Fibroblast of skin of left biceps (primary cell): ENCODE results near the gene CDK15.
"Not testable (repeated sequence)": the region's sequence is repeated elsewhere in the genome, so short reads cannot be mapped to it uniquely, and the experiment has no call there.

ENCODE experiments used
- DNase-seq, 2 experiments: peaks; one replicate each; pipeline ENCODE4 v3.0.0-alpha.2; 2013; ENCODE audit warnings: low read depth in 2 of 2

The CDK15 gene

DNA sequence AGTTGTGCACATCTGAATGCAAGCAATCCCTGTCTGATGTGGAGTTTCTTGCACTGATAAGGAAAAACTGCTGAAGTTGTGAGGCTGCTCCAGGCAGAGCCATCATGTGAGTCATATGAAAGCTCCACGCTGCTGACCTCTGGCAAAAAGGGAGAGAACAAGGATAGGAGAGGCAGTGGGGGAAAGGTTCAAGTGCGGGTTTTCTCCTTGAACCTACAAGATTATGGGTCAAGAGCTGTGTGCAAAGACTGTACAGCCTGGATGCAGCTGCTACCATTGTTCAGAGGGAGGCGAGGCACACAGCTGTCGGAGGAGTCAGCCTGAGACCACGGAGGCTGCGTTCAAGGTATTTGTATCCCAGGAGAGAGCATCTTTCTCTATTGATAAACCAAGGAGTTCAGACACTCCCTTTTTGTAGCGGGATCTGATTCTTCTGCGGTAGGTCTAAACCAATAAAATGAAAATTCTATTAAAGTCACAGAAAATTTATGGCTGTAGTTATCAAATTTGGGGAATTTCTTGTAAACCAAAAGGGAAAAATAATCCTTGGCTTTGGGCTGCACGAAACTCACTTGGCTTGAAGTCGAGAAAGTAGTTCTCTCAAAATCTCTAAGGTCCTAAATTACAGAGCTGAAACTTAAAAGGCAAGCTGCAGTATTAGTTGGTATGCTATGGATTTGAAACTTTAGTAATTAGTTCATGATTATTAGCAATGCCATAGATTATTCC is at the start of gene CDK15:
CDK15 (plus strand) TSS at position 96 of the 729 bp plus-strand sequence; CDS start at position 224, 128 bp downstream.
- DNase-seq, result no peak

DNA sequence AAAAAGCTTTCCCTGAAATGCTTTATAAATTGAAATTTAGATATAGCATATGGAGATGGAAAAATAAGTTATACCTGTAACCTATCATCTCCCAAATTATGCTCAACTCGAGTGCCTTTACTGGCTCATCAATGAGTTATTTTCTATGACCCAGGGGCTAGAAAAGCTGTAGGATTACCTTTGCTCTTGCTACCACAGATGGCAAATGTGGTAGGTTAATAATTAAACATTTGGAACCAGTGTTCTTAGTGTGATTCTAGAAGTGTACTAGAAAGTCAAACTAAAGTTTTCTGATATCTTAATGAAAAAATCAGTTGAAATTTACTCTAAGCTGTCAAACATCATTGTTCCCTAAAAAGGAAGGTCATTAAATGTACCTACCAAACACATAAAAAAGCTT is 48.1 kb upstream of the CDK15 start:
- DNase-seq, result no peak

DNA sequence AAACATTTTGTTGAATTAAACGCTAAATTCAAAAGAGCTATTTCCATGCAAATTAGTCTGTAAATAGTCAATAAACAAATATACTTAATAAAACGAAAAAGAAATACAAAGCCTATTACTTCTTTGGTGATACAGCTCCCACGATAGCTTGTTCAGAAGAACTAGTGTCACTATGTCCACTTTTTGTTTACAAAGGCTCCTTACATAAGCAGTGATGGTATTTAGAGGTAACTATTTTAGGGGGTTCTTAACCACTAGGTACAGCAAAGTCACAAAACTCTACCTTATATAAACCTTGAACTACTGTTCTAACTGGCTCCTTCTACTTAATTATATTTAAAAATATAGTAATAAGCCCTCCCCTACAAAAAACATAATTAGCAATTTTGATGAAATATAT is 47.5 kb upstream of the CDK15 start:
- DNase-seq, result no peak

DNA sequence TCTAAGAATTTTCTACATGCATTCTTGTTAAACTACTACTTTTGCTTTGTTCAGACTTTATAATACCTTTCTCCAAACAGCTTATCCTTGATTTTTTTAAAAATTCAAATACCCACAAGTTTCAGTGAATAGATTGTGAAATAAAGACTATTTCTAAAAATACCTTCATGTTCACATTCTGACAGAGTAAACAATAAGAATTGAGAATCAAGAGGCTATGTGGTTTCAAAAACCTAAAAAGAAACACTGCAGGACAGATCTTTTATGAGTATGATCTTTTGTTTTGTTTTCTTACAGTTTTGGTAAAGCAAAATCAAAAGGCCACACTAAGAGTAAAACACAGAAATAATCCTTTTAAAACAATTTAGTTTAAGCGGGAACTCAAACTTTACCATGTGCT is 46.8 kb upstream of the CDK15 start:
- no peak for DNase-seq

DNA sequence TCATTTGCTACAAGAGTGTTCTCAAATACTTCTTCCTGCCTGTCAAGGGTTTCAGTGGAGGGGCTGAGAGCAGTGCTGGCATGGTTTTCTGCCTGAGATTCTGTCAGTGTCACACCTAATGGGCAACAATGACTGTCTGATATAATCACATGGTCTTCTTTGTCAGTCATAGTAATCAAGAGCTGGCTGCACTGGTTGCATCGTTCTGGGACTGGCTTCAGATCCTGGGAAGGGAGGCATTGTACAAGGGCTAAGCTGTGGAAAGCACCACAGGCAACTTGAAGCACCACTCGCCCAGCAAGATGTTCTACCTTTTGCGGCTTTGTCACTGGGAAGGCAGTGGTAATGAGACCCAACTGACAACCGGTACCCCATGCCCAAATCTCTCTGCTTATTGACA is 45.2 kb upstream of the CDK15 start:
- DNase-seq, result no peak

DNA sequence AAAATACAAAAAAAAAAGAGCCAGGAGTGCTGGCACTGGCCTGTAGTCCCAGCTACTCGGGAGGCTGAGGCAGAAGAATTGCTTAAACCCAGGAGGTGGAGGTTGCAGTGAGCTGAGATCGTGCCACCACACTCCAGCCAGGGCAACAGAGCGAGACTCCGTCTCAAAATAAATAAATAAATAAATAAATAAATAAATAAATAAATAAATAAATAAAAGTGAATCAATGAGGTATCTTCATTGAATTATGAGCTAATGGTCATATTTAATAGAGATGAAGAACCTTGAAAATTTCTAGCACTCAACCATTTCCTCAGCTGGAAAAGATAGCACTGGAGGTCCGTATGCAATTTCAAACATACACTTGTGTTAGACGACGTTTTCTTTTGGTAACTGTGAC is 41.9 kb upstream of the CDK15 start:
- not testable (repeated sequence) for DNase-seq

DNA sequence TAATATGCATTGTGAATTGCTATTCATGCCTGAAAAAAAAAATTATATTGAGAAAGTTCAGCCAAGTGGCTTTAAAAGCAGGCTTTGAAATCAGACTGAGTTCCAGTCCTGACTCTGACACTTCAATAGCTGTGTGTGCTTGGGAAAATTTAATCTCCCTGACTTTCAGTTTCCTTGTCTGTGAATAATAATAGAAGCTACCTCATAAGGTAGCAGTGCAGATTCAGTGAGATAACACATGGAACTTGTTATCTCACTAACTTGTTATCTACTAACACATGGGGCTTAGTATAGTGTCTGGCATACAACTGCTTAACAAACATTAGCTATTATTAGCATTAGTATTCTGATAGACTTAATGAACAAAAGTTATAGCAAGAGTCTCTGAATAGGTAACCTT is 40.5 kb upstream of the CDK15 start:
- no peak for DNase-seq

DNA sequence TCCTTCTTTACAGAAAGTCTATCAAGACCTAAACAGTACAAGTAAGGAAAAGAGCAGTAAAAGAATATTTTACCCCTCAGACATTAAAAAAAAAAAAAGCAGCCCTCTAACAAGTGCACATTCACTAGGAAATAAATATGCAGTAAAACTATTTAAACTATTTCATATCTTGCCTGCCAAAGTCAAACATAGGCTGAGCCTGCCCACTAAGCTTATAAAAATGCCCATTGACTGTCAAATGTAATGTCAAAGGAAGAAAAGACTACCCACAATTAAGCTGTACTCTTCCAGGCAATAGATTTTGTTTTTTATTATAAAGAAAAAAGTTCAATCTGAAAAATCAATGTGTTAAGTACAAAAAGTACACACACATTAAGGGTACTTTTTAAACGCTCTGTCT is 37.4 kb upstream of the CDK15 start:
- peak in 1 of 2 experiments; percentile 25 for DNase-seq

DNA sequence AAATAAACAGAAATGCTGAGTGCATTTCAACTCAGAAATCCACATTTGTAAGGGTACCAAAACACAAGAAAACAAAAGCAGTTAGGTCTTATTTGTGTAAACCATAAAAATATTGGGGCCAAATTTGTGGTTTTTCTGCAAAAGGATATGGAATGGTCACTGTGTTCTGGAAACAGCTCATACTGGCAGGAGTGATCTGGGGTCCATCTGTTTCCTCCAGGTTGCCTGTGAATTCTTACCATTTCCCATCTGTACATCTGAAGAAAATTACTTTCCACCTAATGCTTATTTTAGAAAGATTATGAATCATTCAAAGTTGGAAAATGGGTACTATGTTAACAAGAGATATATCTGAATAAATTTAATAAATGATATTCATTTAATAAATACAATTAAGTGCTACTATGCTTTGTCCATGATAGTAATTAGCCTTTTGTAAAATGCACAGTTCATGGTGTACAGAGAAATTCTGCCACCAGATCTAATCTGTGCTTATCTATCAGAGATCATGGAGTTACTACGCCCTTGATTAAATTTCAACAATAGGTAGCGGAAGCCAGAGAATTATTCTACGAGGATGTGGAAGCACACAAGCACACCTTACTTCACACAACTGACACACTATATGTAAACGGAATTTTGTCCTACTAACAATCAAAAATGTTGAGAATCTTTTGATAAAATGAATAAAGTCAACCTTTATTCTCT is 36.5 kb upstream of the CDK15 start:
- no peak for DNase-seq

DNA sequence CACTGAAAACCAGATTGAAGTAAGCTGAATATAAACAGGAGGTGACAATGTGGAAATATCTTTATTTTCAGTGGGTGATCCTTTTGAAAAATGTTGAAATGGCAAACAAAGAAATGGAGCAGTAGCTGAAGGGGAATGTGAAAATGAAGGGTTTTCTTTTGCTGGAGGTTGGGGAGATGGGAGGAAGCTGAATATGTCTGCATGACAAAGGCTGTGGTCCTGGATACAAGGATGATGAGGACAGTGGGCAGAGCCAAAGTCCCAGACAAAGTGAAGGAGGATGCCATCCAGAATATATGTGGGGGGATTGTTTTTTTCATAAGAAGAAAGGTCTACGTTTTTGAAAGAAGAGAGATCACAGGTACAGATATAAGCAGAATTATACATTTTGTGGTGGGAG is 32.3 kb upstream of the CDK15 start:
- no peak for DNase-seq

DNA sequence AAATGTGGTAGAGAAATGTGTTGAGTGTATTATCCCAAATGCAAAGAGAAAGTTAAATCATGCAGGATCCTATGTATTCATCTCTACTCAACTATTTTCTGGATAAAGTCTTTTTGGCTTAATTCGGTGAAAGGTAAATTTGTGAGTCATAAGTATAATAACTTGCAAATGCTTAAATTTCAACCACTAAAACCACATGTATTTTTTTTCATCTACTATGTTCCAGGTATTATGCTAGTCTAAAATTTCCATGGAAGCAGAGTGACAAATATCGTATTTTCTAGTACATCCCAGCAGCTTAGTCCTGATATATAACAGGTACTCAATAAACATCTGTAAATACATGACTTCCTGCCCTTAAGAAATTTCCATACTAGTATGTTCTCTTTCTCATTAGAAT is 31.8 kb upstream of the CDK15 start:
- no peak for DNase-seq

DNA sequence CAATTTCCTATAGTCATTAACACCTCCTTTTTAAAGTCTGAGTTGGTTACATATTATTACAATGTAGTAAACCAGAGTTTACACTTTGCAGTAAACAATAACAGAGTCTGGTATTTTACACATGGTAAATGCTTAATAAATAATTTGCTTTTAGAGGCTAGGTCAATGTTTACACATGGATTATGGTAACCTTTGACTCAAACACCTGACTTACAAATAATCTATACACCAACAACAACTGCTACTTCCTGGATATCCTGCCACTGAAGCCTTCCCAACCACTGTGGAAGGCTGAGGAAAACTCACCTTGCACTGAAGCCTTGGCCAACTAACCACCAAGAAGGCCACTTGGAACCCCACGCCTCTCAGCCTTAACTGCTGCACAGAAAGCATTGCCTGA is 31.0 kb upstream of the CDK15 start:
- no peak for DNase-seq

DNA sequence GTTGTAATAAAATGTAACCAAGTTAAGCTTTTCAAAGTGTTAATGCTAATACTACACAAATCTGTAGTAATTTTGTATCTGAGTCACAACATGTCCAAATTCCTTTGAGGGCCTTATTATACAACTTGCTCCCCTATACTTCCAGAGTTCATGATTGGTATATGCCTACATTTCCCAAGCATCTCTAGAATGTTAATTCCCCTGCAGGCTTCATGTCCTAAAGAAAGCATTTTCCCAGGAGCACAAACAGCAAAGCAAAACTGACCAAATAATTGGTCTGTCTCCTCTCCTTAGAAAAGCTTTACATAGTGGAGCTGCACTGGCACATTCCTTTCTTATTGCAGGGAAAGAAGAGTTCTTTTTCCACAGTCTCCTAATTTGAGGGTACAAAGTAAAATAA is 29.3 kb upstream of the CDK15 start:
- DNase-seq, result no peak

DNA sequence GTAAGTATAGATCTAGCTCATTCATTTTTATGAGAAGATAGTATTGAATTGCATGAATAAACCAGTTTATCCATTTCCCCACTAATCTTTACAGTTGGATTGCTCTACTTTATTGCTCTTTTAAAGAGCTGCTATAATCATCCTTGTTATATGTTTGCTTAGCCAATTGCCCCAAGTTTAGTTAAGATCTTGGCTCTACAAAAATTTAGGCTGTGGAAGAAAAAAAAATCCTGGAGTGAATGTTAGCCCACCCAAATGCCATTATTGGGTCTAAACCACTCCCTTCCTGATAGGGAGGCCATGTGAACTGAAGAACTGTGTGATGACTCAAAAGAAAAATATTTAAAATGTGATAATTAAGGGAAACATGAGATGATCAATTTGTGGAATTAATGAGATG is 28.5 kb upstream of the CDK15 start:
- DNase-seq, result no peak

DNA sequence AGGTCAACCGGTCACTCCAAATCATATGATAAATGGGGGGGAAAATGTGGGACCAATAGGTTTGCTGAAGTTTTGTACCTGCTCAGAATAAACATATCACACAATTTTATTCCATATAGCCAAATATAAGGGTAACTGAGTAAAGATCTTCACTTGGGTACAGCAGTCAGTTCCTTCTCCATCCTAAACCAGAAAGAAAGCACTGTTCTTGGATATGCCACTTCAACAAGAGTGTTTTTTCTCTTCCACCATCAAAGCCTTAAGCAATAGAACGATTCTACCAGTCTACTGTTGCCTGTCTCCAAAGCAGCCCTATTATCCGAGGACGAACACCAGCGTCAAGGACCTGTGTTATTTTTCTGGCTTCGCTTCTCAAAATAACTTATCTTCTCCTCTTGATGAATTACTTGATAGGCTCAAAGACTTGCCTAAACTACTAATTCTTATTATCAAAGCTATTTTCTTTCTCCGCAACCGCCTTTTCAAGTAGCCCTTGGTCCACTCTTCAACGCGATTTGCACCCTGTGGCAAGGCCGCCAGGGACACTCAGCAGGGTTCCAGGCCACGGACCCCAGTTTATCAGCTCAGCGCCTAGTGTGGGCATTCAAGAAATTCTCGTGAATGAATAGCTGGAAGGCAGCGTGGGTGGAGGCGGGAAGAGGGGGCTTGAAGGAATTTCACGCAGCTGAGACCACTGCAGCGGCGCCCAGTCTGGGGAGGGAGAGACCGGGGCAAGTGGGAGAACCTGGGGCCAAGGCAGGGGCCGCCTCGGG is 26.2 kb upstream of the CDK15 start:
- DNase-seq, result no peak

DNA sequence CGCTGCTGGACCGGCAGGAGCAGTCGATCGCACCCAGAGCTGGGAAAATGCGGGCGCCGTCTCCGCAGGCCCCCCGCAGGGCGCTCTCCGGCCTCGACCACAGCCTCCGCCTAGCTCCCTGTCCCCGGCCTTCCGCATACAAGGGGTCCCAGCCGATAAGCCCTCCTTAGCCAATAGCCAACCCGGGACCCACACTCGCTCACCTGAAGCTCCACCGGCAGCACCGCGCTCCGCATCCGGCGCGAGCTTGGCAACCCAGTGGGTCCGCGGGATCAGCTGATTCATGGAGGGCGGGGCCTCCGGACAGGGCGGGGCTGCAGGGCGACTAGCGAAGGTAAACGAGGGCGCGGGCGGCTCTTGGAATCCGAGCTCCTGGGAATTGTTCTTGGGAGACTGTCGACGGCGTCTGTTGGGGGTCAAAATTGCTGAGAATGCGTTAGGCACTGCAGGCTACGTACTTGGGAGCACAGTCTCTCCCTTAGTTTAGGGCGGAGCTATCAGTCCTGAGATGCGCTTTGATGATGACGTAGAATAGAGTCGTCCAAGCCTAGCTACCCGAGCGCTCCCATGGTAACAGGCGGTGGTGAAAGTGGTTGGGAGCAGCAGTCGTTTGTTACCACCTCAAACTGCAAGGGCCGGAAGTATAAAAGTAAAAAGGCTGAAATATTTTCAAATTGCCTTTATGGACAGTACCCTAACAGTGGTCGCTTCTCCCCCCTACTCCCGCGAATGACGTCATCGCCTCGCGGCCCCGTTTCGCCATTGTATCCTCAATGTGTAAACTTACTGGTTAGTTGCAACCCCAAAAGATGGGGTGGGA is 25.5 kb upstream of the CDK15 start, which contains the start of gene ALS2:
ALS2 (minus strand) TSS at position 260 of the 820 bp plus-strand sequence. CDS start 12,048 bp downstream, outside the sequence.
- DNase-seq, result peak; percentile 99

DNA sequence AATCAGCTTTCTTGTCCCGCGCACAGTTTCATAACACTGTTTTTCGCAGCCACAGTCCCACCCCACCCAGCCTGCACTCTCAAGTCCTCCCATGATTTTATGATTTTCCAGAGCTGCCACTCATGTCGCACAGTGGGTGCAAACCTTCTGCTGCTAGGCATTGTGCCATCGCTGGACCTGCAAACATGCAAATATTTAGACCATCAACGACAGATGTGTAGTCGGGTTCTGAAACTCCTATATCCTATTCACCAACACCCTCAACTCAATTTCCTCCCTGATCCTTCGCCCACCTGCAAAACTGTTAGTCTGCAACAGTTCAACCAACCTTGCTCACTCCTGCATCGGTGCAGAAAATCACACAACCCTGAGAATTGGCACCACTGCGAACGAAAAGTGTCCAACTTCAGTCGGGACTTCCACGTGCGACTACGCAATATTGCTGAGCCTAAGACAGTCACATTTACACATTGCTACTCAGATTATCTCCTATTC is 24.7 kb upstream of the CDK15 start:
- DNase-seq, result no peak

DNA sequence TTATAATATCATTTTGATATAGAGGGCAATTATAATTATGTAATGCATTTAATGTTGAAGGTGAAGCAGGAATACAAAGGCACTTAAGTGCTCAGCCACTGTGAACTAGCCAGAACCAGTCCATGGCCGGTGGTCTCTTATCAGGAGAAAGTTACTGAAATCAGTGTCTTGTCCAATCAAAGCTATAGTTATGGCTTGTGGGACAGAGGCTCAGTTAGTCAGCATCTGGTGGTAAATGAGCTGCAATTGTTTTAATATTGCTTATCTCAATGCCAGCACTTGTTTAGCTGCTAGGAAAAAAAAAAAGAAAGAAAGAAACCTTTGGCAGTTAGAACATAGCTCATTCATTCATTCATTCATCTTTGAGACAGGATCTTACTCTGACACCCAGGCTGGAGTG is 21.8 kb upstream of the CDK15 start:
- no peak for DNase-seq

DNA sequence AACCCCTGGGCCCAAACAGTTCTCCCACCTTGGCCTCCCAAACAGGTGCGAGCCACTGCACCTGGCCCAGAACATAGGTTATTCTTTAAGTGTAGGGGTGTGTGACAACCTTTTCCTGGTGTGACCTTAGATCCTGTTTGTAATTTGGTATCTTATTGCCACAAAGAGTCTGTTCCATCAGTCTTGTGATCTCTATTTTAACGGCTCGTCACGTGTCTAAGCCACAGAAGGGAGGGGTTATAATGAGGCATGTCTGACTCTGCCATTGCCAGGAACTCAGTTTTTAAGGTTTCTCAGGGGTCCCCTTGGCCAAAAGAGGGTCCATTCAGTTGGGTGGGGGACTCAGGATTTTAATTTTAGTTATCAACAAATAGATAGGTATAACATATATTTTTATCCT is 21.2 kb upstream of the CDK15 start:
- no peak for DNase-seq

DNA sequence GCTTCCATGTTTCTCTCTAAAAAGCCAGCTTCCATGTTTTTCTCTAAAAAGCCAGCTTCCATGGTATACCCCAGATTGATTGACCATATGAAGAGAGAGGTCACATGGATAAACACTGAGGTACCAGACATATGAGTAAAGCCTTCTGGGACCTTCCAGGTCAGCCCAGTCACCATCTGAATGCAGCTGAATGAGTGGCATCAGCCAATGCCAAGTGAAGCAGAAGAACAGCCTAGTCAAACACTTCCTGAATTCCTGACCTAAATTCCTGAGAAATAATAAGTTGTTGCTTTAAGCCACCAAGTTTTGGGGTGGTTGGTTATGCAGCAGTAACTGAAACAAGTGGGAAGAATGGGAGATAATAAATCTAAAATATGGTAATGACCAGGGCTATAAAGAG is 19.9 kb upstream of the CDK15 start:
- no peak for DNase-seq

DNA sequence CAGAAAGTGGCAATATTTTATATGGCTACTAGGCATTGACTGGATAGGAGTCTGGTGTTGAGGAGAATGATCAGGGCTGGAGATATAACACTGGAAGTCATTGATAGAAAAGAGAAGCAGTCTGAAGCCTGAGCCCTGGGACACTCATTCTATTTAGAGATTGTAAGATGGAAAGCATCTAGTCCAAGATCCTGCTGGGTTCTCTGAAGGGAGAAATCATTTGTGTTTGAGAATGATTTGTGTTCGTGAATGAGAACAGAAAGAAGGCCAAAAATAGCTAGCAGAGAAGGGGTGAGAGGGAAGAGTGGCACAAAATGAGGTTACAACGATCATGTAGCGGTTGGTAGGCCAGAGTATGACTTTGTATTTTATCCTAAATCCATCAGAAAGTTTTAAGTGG is 18.0 kb upstream of the CDK15 start:
- DNase-seq, result no peak

DNA sequence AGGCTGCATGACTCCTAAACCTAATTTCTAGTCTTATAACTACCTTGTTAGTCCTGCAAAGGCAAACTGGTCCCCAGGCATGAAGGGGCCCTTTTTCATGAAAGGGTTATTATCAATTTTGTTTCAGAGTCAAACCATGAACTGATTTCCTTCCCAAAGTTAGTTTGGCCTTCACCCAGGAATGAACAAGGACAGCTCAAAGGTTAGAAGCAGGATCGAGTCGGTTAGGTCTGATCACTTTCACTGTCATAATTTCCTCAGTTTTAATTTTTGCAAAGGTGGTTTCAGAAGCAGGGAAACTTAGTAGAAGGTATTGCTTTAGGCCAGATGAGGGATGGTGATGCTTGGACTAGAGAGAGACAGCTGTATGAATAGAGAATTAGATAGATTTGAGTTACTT is 16.9 kb upstream of the CDK15 start:
- no peak for DNase-seq
